Measurements from ENCODE around the gene CDK5RAP2. TPM values are rescaled to one million over a fixed set of nuclear protein-coding genes. Genes with fewer than 3 reads are reported as not detected.

CDK5RAP2 gene
- total and polyA plus RNA-seq, 9 of the 15 experiments (the other 6 are each of a cell fraction or from before 2014, with no cell fraction given): 19.9 to 68.8 (median 42.2) TPM

DNA sequence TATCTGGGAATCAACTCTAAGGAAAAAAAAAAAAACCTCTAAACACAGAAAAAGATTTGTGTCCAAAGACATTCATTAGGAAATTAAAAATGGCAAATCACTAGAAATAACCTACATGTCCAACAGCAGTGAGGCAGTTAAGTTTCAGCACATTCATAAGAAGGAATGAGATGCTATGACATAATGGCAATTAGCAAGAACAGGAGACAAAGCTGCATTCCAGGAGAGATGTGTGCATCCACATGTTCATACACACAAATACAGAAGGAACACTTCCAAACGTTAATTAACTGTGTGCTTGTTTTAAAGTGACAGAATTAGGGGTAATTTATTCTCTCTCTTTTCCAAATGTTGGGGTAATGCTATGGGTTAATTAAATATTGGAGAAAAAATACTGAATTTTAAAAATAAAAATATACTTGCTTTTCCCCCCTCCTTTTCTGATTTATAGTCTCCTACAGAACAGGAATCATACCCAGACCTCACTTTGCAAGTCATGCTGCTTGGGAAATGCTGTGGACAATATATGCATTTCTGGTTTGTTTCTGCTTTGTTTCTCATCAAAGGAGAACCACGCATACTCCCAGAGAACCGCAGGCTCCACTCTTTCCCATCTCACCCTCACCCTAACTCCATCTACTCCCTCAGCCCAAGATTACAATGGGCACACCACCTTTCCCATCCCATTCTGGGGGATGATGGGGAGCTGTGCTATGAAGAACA, 114.1 kb downstream of the CDK5RAP2 start (continued):
- TF ChIP-seq HIVEP1 (CRISPR knock-in tag; IDR thresholded peaks at IDR 0.05) (no peak), NCOR1 (IDR thresholded peaks at IDR 0.05) (no peak), SUPT5H (IDR thresholded peaks at IDR 0.05) (no peak)

DNA sequence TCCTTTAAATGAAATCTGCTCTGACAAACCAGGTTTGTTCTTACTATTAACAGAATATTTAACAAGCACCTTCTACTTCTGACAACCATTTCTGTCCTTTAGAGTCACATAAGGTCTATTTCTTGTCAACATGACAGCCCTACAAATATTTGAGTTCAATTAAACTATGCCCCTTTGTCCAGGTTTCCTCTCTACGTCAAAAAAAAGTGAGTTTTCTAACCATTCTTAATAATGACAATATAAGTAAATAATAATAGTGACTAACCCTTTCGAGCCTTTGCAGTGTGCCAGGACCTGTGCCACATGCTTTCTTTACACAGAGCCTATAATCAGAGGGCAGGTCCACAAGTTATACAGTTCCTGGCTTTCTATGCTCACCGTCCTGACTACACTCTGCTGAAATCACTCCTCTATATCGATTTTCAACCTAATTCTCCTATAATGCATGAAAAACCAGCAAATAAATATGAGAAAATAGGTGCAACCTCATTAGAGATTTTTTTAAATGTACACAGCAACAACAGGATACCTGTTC, 115.0 kb downstream of the CDK5RAP2 start:
- Histone ChIP-seq H3K27ac (ENCODE audit: extremely low read depth, low read depth, low read length) (no peak overlapping the region), H4K20me1 (replicated peaks; ENCODE audit: control insufficient read depth, insufficient read depth, low read length) (no peaks in the 10 kb centered on the region; the same call in 1 of the 2 replicates), H3K4me1 (replicated peaks in 1 of 2; ENCODE audit: control insufficient read depth in 2 of 2, insufficient read depth in 2 of 2, low read length in 2 of 2) (no peaks in the 10 kb centered on the region), H3K27me3 (ENCODE audit: control insufficient read depth in 2 of 2, insufficient read depth in 2 of 2, low read length in 2 of 2) (no peaks in the 10 kb centered on the region), H3K9me3 (replicated peaks; ENCODE audit: control insufficient read depth, insufficient read depth, low read depth, low read length) (no peaks in the 10 kb centered on the region), H2AFZ (ENCODE audit: low read depth, low read length) (no peak overlapping the region), H3K36me3 (ENCODE audit: control insufficient read depth, insufficient read depth, low read length) (peaks cover 52% of the 10 kb centered on the region; the same call in 2 of the 3 replicates), H3K4me3 (no peak overlapping the region), H3K9ac (ENCODE audit: insufficient read depth in 1 of 2, low read depth in 2 of 2, low read length in 2 of 2) (no peak overlapping the region), H3K9me1 (ENCODE audit: control insufficient read depth, insufficient read depth, low read length) (no peaks in the 10 kb centered on the region), H3K79me2 (ENCODE audit: control insufficient read depth, insufficient read depth, low read length) (no peaks in the 10 kb centered on the region), H3K4me2 (ENCODE audit: insufficient read depth, low read length) (no peak overlapping the region)
- in situ Hi-C loops (cut with MboI) (loop anchor here (25.0 kb wide), 1 partner anchor 903 kb away; no protein-coding TSS in a partner anchor), intact Hi-C loops (cut with micrococcal nuclease) (no loop called here)
- FAIRE-seq (no peak), DNase-seq (ENCODE audit: extremely low read depth in 1 of 4, low spot score in 3 of 4) (no peak), ATAC-seq (no peak)
- CTCF ChIA-PET (ENCODE audit: low intra/inter-chr PET ratio): no interaction called here
- POLR2A ChIA-PET: no interaction called here
- no TSS peak for BruUV-seq (replicated peaks)
- WGBS (ENCODE audit: insufficient coverage, low coverage, missing lambda C conversion rate): 97% methylated on average over 4 of the region's 4 CpGs
- TF ChIP-seq ZFPM2 (CRISPR knock-in tag; IDR thresholded peaks at IDR 0.05): no peak
- no peak for TF ChIP-seq HMGN3 (IDR thresholded peaks at IDR 0.05; ENCODE audit: borderline replicate concordance, extremely low read depth, insufficient read length, low read depth, low read length)
- no peak for TF ChIP-seq ZBTB1 (CRISPR knock-in tag; IDR thresholded peaks at IDR 0.05; ENCODE audit: borderline replicate concordance, low read depth)
- TF ChIP-seq GATAD2A (IDR thresholded peaks at IDR 0.05): no peak

All from K562 (cell line).